Muscle of arm (tissue), 12 donors: Measurements from ENCODE around the gene PTCHD4. TPM values are rescaled to one million over a fixed set of nuclear protein-coding genes. Genes with fewer than 3 reads are reported as not detected.

Experiments
- DNase-seq: peaks from one replicate; pipeline ENCODE4 v3.0.0-alpha.2; 2013
- polyA plus RNA-seq, 12 donors: library from polyadenylated mRNA; unstranded; fragments of 120-200 nt; gene quantifications; one replicate each; pipeline ENCODE4 v1.2.1, GENCODE V29; 2013; ENCODE audit not compliant: insufficient read length in 12 of 12

PTCHD4 gene
- polyA plus RNA-seq, 12 donors = 0.77 to 10.9 (median 1.1) TPM; not detected in 2

DNA sequence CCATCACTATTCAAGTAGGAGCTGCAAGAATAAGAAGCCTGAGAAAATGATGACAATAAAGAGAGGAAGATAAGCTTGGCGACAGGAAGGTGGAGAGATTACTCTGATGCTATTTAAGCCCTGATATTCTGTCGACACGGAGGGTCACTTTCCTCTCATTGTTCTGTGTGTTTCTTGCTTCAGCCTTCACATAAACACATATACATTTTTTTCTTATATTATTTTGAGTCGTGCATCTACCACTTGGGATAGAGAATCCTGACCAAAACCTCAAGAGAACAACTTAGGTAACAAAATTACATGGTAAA, 10.5 kb downstream of the PTCHD4 start:
- DNase-seq = no peak

DNA sequence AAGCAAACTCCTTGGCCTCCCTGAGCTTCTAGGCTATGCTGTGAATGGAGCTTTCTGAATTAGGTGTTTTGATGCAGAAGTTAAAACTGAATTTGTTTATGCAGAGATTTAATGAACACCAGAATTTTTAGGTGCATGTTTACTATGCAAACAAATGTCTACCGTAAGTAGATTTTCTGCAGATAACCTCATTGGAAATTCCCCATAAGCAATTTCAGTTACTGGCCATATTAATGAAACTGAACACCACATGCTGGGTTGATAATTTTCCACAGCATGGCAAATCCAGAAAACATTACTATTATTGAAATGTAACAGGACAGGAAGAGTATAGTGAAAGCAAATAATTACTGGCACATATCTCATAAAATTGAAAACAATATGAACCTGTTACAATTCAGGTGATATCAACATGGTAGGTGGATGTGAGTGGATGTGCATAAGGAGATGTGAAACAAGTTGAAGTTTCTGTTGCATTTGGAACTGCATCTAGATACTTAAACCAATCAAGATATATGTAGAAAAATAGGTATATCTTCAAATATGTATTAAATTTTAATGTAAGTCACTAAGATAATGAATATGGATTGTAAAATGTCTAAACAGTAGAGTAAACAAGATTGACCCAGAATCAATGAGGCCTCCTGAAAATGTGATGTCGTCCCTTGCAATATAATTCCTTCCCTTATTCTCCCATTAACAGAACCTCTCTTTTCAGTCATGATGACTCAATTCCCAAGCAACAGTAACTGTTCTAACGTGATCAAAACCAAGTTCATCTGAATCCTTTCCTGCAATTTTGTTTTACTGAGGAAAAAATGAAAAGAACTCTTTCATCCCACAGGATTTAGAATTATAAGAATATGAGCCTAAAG, 11.0 kb downstream of the PTCHD4 start:
- no peak for DNase-seq

DNA sequence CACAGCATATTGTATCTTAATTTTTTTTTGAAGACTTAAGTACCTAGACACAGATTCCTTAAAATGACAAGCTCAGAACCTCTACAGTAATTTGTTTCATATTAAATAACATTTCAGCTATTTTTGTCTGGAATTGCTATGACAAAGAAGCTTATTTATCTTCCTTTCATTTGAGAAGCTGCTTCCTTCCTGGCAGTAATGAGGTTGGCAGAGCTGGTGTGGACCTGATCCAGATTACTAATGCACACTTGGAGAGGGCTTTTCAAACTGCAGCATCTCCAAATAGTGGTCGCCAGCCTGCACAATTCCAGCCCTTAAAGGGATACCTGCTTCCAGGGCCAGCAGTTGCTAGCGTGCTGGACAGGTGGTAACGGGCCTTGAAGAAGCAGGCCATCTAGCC, 12.1 kb downstream of the PTCHD4 start:
- peak; percentile 15 for DNase-seq

DNA sequence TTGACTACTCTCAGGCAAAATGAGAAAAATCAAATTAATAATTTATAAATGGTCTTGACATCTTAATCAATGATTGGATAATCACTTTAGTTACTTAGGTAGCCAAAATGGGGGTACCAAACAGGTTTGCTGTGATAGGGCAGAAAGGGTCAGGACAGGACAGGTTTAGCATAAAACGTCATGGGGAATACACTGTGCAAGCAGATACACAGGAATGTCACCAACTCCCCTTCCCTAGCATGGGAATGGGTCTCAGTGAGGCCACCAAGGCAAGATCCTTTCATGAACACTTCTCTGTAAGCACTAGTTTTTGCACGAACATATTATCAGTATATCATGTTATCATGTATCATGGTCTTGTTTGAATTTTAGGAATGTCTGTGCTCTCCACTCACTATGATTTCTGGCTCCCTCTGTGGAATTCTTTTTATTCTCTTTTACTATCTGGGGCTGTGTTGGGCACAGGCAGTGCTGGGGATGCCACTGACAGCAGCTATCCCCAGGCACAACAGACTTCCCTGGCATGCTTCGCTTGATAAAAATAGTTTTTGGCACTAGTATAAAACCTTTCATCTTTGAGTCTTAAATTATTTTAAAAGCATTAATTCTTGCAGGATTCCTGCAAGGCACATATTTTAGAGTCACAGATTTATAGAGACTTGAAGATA, 18.3 kb downstream of the PTCHD4 start:
- no peak for DNase-seq

DNA sequence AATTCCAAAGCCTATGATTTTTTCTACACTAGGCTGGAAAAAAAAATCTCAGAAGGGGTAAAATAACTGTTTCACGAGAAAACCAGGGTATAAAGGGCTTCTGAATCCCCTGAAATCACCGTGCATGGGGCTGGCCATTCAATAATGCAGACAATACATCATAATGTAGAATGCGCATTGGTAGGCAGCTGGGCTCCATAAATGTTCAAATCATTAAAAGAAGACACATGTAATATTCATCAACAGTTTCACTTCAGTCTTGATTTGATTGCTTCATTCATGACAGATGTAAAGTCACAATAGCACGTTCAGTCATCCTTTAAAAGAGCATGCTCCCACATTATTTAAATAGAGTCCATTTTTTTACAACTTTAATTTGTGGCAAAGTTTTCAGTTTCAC, 20.5 kb downstream of the PTCHD4 start:
- no peak for DNase-seq

DNA sequence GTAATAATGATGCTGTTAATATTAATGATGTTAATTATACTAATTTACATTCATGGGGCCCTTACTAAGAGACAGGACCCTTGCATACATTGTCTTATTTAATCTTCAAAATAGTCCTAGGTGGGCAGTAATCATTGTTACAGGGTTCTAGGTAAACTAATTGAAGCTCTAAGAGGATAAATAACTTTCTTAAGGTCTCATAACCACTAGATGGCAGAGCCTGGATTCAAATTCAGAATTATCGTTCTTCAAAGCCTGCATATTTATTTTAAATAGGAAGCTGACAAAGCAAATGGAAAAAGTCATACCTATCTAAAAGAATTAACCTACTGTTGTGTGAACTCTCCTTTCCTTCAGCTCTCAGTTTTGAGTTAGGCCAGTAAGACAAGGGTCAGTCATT, 23.5 kb downstream of the PTCHD4 start:
- no peak for DNase-seq

DNA sequence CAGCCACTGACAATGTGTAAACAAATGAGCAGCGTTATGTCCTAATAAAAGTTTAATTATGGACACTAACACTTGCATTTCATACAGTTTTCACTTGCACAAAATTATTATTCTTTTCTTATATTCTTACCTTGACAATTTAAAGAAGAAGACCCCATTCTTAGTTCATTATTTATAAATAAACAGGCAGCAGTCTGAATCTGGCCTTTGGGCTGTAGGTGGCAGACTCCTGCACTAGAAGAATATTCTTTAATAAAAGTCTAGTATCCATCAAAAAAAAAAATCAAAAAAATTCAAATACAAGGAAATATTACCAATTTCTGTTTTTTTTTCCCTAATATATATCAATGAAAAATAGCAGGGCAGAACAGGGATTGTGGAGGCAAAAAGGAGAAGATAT, 24.8 kb downstream of the PTCHD4 start:
- DNase-seq = no peak

DNA sequence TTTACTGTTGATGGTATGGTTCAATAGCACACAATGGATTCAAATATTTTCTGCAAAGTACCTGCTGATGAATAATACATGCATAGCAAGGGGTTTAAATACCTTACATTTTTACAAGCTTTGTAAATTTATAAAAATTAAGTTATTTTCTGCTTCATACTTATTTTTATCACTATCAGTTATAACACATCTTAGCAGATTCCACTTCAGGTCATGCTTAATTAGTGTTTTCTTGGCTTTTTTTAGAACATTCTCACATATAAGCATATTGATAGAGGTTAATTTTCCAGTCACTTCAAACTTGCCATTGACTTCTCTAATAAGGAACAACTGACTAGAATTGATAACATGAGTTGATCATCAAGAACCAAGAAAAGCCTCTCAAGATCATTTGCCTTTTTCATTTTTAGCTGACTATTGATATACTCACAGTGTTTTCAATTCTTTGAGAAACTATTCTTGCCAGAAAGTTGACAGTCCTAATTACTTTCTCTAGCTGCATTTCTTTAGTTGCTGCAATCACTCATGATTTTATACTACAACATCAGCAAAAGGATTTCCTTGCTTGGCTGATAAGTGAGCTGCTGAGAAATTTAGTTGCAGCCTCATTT, 25.8 kb downstream of the PTCHD4 start:
- DNase-seq = no peak

DNA sequence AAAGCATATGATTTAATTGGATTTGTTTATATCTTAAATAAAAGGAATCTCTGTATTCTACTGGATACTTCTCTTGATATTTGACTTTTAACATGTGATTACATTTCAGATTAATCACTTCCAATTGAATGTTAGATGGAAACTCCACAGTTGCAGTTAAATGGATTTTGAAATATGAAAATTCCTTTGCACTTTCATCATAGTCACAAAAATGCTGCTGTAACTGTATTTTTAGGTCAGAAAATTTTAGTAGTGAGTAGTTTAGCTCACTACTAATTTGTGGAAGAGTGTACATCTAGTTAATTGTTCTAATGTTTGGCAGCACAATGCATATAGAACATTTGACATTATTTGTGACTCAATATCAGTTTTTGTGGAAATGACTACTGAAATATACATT, 26.8 kb downstream of the PTCHD4 start:
- DNase-seq = no peak

DNA sequence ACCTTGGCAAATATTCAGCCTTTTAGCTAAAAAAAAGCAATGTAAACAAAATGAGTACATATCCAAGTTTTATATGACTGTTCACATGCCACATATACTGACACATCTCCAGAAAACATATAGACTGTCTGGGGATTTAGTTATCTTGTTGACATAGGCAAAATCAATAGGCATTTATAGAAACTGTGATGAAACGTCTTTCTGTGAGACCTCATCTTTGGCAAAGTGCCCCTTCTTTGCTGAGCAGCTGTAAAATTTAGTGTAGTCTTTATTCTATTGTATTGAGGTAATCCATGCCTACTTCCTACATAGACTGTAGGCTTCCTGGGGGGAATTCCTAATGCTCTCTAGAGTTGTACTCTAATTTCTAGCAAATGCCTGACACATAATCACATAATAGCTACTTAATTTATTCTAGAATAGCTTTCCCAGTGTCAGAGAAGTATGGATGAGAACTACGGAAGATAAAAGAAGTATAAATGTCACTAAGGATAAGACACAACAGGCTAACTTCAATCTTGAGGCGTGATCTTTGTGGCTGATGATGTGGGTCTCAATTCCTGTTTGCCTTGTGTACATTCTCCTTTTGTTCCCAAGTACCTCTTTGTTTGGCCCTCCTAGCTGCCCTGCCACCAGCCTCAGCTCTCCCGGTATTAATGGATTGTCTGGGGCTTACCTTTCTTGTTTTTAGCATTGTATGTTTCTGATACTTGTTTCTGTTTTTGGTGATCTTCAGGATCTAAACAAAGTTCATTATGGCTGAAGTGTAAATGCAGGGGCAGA, 30.6 kb downstream of the PTCHD4 start:
- no peak for DNase-seq

DNA sequence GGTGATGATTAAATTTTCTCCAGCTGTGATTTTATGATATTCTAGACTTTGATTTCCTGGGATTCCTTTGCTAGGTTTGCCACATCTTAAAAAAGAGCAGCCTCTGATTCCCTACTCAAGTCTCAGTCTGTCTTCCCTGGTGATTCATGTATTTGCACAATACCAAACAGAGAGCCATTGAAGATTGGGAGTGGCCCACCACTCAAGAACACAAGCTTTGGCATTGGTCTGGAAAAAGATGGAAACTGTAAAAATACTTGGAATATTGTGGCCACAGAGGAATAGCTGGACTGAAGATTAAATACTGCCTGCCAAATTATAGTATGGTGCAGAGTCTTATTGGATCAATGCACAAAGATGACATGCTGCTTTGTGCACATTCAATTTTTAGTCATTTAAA, 32.9 kb downstream of the PTCHD4 start:
- DNase-seq = peak; percentile 32

DNA sequence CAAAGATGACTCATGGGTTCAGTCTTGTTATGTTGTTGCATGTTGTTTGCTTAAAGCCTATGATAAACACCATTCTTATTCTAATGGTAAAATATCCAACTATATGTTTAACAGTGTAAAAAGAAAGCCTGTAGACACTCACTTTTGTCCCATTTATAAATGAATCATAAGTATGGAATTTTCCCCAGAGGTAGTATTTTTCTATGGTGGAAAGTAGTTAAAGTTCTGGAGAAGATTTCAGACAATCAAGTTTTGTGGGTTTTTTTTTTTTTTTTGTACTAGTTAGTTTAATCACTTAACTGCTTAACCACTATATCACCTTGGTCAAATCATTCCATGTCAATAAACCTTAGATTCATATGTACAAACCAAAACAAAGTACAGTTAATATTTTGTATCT, 35.8 kb downstream of the PTCHD4 start:
- no peak for DNase-seq

DNA sequence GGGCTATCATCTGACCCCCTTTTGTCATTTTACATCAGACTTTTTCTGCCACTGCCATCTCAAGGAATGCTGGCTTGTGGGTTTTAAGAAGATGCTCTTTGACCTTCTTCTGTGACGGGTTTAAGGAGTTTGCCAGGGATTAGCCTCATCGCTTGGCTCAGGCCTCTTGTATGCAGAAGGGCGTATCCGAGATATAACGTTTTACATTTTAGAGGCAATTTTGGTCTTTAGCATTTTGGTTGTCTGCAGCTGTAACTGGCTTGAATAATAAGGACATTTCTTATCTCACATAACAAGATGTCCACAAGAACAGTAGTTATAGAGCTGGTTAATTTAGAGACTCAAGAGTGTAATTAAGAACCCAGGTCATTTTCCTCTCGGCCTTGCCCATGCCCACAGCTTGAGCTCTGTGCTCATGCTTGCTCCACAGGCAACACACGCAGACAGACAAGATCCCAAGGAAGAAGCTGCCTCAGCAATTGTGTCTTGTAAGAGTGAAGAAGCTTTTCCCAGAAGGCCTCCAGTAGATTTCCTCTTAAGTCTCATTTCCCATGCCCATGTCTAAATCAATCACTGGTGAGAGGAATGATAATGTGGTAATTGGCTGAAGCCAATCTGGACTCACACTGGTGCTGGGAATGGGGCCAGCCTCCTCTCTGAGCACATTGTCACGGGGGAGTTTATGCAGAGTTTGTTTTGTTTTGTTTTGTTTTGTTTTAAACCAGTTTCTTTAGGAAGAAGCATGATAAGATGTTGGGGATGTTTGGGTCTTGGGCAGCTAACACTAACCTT, 36.8 kb downstream of the PTCHD4 start:
- no peak for DNase-seq

DNA sequence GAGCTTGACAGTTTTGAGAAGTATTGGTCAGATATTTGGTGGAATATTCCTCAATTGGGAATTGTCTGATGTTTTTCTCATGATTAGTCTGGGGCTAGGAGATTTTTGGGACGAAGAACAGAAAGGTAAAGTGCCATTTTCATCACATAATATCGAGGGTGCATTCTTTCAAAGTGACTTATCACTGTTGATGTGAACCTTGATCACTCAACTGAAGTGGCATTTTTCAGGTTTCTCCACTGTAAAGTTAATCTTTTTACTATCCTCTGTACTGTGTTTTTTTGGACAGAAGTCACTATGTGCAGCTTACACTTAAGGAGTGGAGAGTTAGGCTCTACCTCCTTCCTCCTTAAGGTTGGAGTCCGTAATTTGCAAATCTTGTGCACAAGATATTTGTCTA, 39.2 kb downstream of the PTCHD4 start:
- DNase-seq = no peak

DNA sequence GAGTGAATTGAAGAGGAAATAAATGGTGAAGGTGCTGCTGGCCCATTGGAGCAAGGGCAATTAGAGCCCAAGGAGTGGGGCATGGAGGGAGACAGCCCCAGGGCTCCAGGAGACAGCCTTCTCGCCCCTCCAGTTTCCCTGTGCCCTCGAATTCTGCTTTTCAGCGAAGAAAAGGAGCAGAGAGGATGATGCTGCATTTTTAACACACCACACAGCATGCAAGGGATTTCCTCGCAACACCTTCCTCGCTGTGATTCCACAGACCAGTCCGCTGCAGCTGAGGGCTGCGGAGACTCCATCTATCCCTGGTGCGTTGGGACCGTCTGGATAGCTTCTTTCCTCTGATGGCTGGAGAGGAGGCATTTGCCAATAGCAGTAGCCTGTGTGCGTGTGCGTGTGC, 41.7 kb downstream of the PTCHD4 start:
- DNase-seq = no peak

DNA sequence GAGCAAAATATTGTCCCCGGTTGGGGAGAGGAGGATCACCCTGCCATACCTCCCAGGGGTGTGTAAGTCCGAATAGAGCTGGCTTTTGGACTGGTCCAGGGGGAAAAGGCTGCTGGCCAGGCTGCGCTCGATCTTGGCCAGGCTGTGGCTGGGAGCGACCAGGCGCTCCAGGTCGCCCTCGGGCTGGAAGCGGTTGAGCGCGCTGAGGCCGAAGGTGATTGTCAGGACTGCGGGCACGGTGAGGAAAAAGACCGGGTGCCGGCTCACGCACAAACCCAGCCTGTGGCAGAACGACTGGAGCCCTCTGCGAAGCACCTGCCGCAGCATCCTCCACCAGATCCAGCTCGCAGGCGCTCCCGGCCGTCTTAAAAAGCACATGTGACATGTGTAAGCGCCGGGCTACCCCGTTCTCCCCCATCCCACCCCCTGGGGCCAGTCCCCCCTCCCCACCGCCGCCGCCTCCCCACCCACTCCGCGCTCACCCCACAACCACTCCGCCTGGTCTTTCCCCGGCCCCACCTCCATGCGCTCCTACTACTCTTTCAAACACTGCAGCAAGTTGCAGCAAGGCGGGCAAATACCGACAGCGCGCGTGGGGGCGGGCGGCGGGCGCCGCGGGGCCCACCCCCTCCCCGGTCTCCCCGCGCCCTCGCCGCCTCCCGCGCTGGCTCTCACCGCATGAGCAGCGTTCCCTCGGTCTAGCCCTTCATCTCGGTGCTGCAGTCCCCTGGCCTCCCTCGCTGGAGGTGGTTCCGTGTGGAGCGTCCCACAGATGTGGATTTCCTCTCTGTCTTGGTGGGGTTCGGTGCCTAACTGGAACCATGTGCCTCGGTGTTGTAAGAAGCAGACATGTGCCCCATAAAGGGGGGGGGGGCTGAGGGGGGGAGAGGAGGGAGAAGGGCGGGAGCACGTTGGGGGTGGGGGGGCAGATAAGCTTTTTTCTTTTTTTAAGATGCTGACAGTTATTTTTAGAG, 42.4 kb downstream of the PTCHD4 start:
- DNase-seq = no peak

DNA sequence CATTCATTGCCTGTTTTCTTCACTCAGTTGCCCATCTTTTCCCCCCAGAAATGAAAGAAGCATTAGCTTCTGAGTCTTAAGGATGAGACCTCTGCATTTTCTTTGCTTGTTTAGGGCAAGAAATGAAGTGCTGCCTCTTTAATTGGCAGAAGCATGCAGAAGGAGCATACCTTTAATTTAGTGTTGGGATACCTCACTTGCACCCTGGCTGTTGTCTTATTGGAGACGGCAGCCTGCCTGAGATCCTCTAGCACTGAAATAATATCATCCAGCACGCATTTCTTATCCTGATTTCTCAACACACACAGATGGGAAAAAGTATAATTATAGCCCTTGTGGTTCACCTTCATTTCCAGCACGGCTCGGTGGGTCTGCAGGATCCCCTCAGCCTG, 43.1 kb downstream of the PTCHD4 start:
- no peak for DNase-seq

DNA sequence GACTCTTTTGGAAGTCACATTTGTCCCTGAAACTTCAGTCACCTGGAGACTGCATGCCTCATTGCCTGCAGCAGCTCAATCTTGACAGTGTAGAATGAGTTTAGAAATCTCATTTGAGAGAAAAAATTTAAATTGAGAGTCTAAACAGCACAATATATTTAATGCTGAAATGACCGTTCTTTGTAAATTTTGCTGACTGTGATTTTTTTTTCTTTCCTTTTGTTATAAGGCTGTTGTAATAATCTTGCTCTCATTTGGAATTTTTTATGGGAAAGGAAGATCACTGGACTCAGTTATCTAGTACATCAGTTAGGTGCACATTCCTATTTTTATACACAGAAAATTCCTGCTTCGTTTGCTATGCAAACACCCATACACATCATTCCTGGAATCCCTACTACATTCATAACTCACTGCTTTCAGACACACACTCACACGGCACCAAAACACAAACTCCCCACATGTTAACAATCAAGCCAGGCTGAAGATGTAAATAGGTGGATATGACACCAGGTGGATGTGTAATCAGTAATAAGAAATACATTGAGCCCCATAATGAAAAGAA, 43.8 kb downstream of the PTCHD4 start:
- no peak for DNase-seq

DNA sequence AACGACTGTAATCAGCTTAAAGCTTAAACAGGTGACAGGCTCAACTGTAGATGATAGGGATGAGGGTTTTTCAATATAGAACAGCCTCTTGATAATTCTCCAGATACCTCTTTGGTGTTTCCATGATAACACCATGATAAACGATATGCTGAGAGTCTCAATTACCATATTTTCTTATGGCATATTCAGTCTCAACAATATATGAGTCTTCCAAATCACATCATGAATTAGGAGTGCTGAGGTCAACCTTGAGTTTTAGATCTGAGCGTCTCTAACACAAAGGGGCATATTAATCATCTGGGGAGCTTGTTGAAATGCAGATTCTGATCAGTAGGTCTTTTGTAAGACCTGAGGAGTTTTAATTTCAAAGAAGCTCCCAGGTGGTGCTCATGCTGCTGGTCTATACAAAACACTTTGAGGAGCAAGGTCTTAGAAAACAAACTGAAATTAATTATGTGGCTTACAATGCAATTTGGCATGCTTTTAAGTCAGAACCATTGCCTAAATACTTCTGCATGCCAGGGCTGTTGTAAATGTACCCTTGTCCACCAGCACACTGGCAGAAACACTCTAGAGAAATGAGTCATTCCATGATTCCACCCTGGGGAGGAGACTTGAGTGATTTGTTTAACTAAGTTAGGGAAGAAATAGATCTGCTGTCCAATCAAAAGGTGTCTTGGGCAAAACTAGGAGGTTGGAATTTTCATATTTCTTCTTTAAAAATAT, 49.6 kb downstream of the PTCHD4 start:
- no peak for DNase-seq
